IPS DF 4.7 (cell line): ENCODE data around the gene RND3.

ENCODE experiments used
- DNase-seq: peaks from one replicate; pipeline ENCODE4 v3.0.0-alpha.2; 2013; ENCODE audit warnings: low spot score; ENCODE audit errors: extremely low read depth

Gene RND3

GRCh38 chr2:150494234-150494945, 6.9 kb upstream of the RND3 start:
- no peak for DNase-seq

- DNase-seq: no peak
Observed at GRCh38 chr2:150491943-150492342, 4.5 kb upstream of the RND3 start.

GRCh38 chr2:150491430-150491829, 4.0 kb upstream of the RND3 start:
- no peak for DNase-seq

DNA sequence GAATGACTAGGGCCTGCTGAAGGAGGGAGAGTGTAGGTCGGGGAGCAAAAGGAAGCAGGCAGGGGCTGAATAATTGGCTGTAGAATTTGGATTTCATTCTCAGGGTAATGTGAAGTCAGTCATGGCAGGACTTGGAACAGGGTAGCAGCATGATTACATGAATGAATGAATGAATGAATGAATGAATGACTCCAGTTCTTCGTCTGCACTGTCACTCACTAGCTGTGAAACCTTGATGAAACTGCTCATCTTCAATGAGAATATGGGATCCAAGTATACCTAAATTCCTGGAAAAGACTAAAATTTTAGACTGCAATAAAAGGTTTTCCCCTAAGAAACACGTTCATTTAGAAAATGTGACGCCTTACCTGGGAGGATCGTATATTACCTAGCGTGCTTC, 3.0 kb upstream of the RND3 start:
- DNase-seq: no peak

GRCh38 chr2:150486539-150487484, 655 bp downstream of the RND3 start:
- DNase-seq: no peak

DNA sequence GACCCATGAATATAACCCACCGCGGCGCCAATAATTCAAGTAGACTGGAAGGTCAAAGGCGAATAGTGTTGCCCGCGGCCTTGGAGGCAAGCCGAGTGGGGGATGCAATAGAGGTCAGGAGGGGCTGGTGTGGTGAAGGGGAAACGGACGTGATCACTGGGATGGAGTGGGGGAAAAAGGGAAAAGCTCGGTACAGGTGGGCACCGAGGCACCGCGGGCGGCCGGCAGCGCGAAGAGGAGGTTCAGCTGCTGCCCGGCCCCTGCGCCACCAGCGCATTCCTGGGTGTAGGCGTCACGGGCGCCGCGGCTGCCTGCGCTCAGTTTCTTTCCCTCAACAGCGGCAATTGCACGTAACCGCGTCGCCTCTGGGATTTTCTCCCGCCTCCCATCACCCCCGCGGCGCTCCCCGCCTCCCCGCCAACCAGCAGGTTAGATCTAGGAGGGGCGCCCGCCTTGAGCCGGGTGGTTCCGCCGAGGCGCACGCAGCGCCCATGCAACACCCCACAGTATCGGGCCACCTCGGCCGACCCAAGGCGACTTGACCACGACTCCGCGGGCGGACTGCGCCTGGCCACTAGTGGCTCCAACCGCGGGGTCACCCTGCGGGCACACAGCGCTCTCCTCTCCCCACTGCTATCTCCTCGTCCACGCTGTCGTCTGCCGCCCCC, 1.5 kb downstream of the RND3 start:
- no peak for DNase-seq

GRCh38 chr2:150485114-150485870, 2.2 kb downstream of the RND3 start:
- no peak for DNase-seq

DNA sequence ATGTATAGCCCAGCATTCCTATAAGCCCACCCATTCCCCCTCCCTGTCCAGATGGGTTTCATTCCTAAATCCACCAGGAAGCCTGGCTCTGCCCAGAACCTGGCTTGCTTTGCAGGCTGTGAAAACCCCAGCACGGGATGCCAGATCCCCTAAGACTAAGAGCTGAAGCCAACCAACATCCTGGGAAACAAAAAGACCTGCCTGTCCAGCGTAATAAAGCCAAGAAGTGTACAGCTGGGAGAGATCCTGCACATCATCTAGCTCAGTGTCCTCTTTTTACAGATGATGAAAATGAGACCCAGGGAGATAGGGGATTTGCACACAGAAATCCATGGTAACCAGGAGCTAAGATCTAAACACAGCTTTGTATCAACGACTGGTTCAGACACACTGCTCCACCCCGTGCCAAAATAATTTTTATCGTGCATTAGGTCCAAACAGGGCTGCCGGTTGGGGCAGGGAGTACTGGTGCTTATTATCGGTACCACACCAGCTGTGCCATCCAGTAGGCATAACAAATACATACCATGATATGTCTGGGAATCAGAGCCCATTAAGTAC, 2.9 kb downstream of the RND3 start:
- DNase-seq: no peak

DNA sequence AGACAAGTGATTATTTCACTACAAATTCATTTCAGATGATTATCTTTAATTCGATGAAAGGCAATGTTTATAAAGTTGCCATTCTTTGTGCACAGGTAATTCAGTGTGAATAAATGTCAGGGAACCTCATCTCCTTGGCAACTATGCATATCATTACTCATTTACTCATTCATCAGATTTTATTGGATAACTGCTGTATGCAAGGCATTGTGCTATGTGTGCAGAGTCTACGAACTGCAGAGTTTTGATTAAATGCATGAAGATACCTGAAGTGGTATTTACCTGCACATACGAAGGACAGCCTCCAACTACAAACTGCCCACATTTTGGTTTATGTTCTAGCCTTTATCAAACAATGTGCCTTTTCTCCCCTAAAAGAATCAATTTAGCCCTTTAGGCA, 3.5 kb downstream of the RND3 start:
- no peak for DNase-seq

DNA sequence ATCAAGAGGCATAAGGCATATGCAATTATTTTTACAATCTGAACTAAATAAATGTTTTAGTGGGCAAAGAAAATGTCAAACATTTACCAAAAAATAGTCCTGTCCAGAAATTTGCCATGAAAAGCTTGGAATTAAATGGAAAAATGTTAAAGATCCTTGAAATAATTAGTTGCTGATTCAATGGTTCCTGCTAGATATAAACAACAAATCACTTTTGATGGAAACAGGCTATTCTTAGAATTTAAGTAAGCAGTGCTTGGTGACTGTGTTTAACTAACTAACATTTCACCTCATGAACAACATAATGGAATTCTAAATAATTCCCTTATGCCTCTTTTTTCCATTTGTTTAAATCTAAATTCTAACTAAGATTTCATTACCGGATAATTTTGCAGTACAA, 3.9 kb downstream of the RND3 start:
- no peak for DNase-seq

GRCh38 chr2:150482667-150483400, 4.6 kb downstream of the RND3 start:
- DNase-seq: no peak

DNA sequence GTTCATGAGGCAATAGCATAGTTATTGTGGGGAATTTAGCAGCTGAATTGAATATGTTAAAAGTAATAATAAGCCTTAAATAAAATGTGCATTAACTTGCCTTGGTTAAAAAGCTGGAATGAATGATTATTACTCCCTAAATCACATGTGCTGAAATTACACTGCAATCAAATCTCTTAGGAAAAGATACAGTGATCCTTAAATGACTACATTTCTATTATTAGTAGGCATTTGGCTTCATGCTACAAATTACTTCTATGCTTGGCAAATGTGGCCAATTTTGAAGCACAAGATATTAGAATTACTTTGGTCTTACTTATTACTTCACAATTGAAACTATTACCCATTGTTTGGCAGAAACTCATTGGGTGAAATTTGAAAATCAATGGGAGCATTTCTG, 5.4 kb downstream of the RND3 start:
- no peak for DNase-seq

- DNase-seq: no peak
Observed at GRCh38 chr2:150480971-150481830, 6.3 kb downstream of the RND3 start.

GRCh38 chr2:150480241-150480640, 7.2 kb downstream of the RND3 start:
- DNase-seq: no peak

GRCh38 chr2:150479075-150479915, 8.2 kb downstream of the RND3 start:
- DNase-seq: no peak

GRCh38 chr2:150478200-150478974, 9.1 kb downstream of the RND3 start:
- DNase-seq: no peak

DNA sequence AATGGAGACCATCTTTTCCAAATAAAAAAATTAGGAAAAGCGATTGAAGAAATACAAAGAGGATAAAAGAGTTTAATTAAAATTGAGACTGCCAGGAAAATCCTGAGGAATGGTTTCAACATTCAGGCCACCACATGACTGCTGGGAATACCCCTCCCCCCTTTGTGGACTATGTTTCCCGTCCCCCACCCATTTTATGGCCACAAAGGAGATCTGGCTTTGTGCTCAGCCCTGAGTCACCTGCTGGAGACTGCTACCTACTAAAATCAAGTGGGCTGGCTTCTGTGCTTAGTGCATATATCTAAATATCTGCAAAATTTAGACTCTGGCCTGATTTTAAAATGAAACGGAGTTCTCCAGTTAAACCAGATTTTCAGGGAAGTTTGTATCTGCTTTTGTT, 10.1 kb downstream of the RND3 start:
- DNase-seq: no peak

DNA sequence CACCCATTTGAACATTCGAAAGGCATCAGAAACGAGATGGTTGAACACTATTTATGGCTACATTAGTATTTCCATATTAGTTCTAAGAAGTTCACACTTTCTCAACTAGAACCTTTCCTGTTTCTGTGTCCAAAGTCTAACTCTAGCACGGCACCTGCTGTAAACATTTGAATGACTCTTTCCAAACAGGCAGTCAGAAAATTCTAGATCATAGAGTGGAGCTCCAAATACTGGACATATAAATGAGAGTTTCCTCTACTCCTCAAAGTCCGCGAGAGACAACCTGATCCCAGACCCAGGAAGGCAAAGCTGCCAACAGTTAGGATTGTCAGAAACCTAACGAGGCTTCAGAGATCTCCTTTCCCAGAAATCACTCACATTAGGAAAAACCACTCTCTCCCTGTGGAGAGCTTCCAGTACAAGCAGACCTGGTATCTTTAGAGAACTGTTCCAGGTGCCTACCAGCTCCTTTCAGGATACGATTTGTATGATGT, 10.6 kb downstream of the RND3 start:
- no peak for DNase-seq
